Mesendoderm (in vitro differentiated cells): Measurements from ENCODE around the gene PARD3.

Source experiments
- DNase-seq: peaks from one replicate; pipeline ENCODE4 v3.0.0; 2013
- H2AK5ac ChIP-seq: 2 replicates; pipeline ENCODE4 v1.6.1; 2013; ENCODE audit warnings: low read length, inconsistent platforms
- H2BK120ac ChIP-seq: 2 replicates; pipeline ENCODE4 v1.6.1; 2013; ENCODE audit warnings: low read depth, mild to moderate bottlenecking, low read length, moderate library complexity, mixed read lengths
- H2BK15ac ChIP-seq: replicated peaks from 2 replicates; pipeline ENCODE4 v1.6.1; 2013; ENCODE audit warnings: low read depth, mild to moderate bottlenecking, moderate library complexity
- H2BK5ac ChIP-seq: 2 replicates; pipeline ENCODE4 v1.6.1; 2013; ENCODE audit warnings: low read length, inconsistent platforms
- H3K18ac ChIP-seq: 2 replicates; pipeline ENCODE4 v1.6.1; 2013; ENCODE audit warnings: mild to moderate bottlenecking, low read length, mixed read lengths
- H3K23ac ChIP-seq: one replicate; pipeline ENCODE4 v1.6.1; 2013; ENCODE audit warnings: low read length
- H3K27ac ChIP-seq: 2 replicates; pipeline ENCODE4 v1.5.1; 2013; ENCODE audit warnings: low read depth, mild to moderate bottlenecking, inconsistent platforms, low read length, moderate library complexity
- H3K27me3 ChIP-seq: 2 replicates; pipeline ENCODE4 v1.6.1; 2013; ENCODE audit warnings: low read length, control low read depth, mild to moderate bottlenecking, inconsistent platforms; ENCODE audit not compliant: insufficient read depth, poor library complexity
- H3K36me3 ChIP-seq: 2 replicates; pipeline ENCODE4 v1.6.1; 2013; ENCODE audit warnings: low read length, inconsistent platforms; ENCODE audit not compliant: control insufficient read depth, insufficient read depth
- H3K4ac ChIP-seq: one replicate; pipeline ENCODE4 v1.6.1; 2013; ENCODE audit warnings: low read depth, mild to moderate bottlenecking, low read length, moderate library complexity
- H3K4me1 ChIP-seq: 2 replicates; pipeline ENCODE4 v1.6.1; 2013; ENCODE audit warnings: low read depth, low read length, inconsistent platforms; ENCODE audit not compliant: control insufficient read depth
- H3K4me2 ChIP-seq: 2 replicates; pipeline ENCODE4 v1.6.1; 2013; ENCODE audit warnings: low read length
- H3K4me3 ChIP-seq: 2 replicates; pipeline ENCODE4 v1.5.1; 2013; ENCODE audit warnings: mild to moderate bottlenecking, low read length
- H3K56ac ChIP-seq: one replicate; pipeline ENCODE4 v1.6.1; 2013; ENCODE audit warnings: low read length
- H3K79me1 ChIP-seq: 2 replicates; pipeline ENCODE4 v1.6.1; 2013; ENCODE audit warnings: low read length, inconsistent platforms
- H3K79me2 ChIP-seq: 2 replicates; pipeline ENCODE4 v1.6.1; 2013; ENCODE audit warnings: mild to moderate bottlenecking, low read length; ENCODE audit not compliant: control insufficient read depth, insufficient read depth
- H3K9ac ChIP-seq: 2 replicates; pipeline ENCODE4 v1.6.1; 2013; ENCODE audit warnings: low read length, inconsistent platforms
- H4K5ac ChIP-seq: one replicate; pipeline ENCODE4 v1.6.1; 2013; ENCODE audit warnings: low read length
- H4K8ac ChIP-seq: one replicate; pipeline ENCODE4 v1.6.1; 2013; ENCODE audit warnings: low read depth, mild to moderate bottlenecking, control low read depth, low read length, moderate library complexity
- WGBS: extraction: QIAGEN DNeasy Blood & Tissue Kit; methylation state at CpG from one replicate; pipeline ENCODE4 v1.1.7; 2013; ENCODE audit warnings: low lambda C conversion rate, missing lambda C conversion rate; ENCODE audit not compliant: insufficient coverage; ENCODE audit errors: extremely low coverage; 5-methylcytosine and 5-hydroxymethylcytosine counted together

Gene PARD3

GRCh38 chr10:34116681-34117271 is 698.3 kb downstream of the PARD3 start:
- Histone ChIP-seq H3K27me3 (no peaks in the 10 kb centered on the region), H3K23ac (no peak overlapping the region), H3K79me1 (no peaks in the 10 kb centered on the region), H4K5ac (no peak overlapping the region), H3K56ac (no peak overlapping the region), H3K27ac (no peak overlapping the region), H3K4me1 (peaks cover 2% of the 10 kb centered on the region), H3K79me2 (no peaks in the 10 kb centered on the region), H2BK15ac (no peak overlapping the region), H3K4ac (no peak overlapping the region), H2BK5ac (no peak overlapping the region), H3K4me2 (no peak overlapping the region), H3K36me3 (no peaks in the 10 kb centered on the region), H4K8ac (no peak overlapping the region), H2AK5ac (no peak overlapping the region), H3K9ac (no peak overlapping the region), H3K18ac (no peak overlapping the region), H3K4me3 (no peak overlapping the region), H2BK120ac (no peak overlapping the region)
- no CpG with 5 or more reads among the region's 16 CpGs for WGBS
- DNase-seq = no peak

GRCh38 chr10:34116220-34116641 is 698.9 kb downstream of the PARD3 start:
- WGBS = no CpG with 5 or more reads among the region's 6 CpGs
- H3K27ac ChIP-seq = no peak overlapping the region
- H3K36me3 ChIP-seq = no peaks in the 10 kb centered on the region
- H4K8ac ChIP-seq = no peak overlapping the region
- H3K79me2 ChIP-seq = no peaks in the 10 kb centered on the region
- no peaks in the 10 kb centered on the region for H3K27me3 ChIP-seq
- no peak overlapping the region for H3K4me3 ChIP-seq
- H2AK5ac ChIP-seq = no peak overlapping the region
- no peak overlapping the region for H2BK15ac ChIP-seq
- no peak overlapping the region for H3K56ac ChIP-seq
- DNase-seq = peak; percentile 28
- no peak overlapping the region for H2BK5ac ChIP-seq
- H3K4me1 ChIP-seq = peaks cover 2% of the 10 kb centered on the region
- no peak overlapping the region for H4K5ac ChIP-seq
- H2BK120ac ChIP-seq = no peak overlapping the region
- H3K18ac ChIP-seq = no peak overlapping the region
- no peaks in the 10 kb centered on the region for H3K79me1 ChIP-seq
- H3K4ac ChIP-seq = no peak overlapping the region
- no peak overlapping the region for H3K9ac ChIP-seq
- no peak overlapping the region for H3K23ac ChIP-seq
- H3K4me2 ChIP-seq = no peak overlapping the region

GRCh38 chr10:34114914-34115313 is 700.2 kb downstream of the PARD3 start:
- Histone ChIP-seq H3K18ac (no peak overlapping the region), H2BK5ac (no peak overlapping the region), H3K23ac (no peak overlapping the region), H3K4ac (no peak overlapping the region), H4K8ac (no peak overlapping the region), H2BK15ac (no peak overlapping the region), H3K79me2 (no peaks in the 10 kb centered on the region), H3K36me3 (no peaks in the 10 kb centered on the region), H3K79me1 (no peaks in the 10 kb centered on the region), H3K9ac (no peak overlapping the region), H3K4me1 (peaks cover 2% of the 10 kb centered on the region), H3K4me3 (no peak overlapping the region), H2AK5ac (no peak overlapping the region), H2BK120ac (no peak overlapping the region), H4K5ac (no peak overlapping the region), H3K27ac (no peak overlapping the region), H3K27me3 (no peaks in the 10 kb centered on the region), H3K56ac (no peak overlapping the region), H3K4me2 (no peak overlapping the region)
- no CpG with 5 or more reads among the region's 10 CpGs for WGBS
- no peak for DNase-seq

- no peaks in the 10 kb centered on the region for H3K79me2 ChIP-seq
- no peak overlapping the region for H3K23ac ChIP-seq
- no peak overlapping the region for H3K4me3 ChIP-seq
- no peaks in the 10 kb centered on the region for H3K79me1 ChIP-seq
- H2BK120ac ChIP-seq = no peak overlapping the region
- H2BK5ac ChIP-seq = no peak overlapping the region
- no peak overlapping the region for H3K27ac ChIP-seq
- H2AK5ac ChIP-seq = no peak overlapping the region
- H4K5ac ChIP-seq = no peak overlapping the region
- no peaks in the 10 kb centered on the region for H3K27me3 ChIP-seq
- H4K8ac ChIP-seq = no peak overlapping the region
- peaks cover 2% of the 10 kb centered on the region for H3K4me1 ChIP-seq
- DNase-seq = peak; percentile 62
- no peak overlapping the region for H3K4ac ChIP-seq
- H3K4me2 ChIP-seq = no peak overlapping the region
- no peak overlapping the region for H3K56ac ChIP-seq
- H3K18ac ChIP-seq = no peak overlapping the region
- WGBS = no CpG with 5 or more reads among the region's 6 CpGs
- H3K36me3 ChIP-seq = no peaks in the 10 kb centered on the region
- no peak overlapping the region for H3K9ac ChIP-seq
- H2BK15ac ChIP-seq = no peak overlapping the region
Observed at GRCh38 chr10:34113504-34114225, 701.4 kb downstream of the PARD3 start.

GRCh38 chr10:34112171-34112782 is 702.8 kb downstream of the PARD3 start:
- no peaks in the 10 kb centered on the region for H3K79me1 ChIP-seq
- no peak overlapping the region for H3K4ac ChIP-seq
- no peak overlapping the region for H3K9ac ChIP-seq
- no peak overlapping the region for H3K23ac ChIP-seq
- H2BK15ac ChIP-seq = no peak overlapping the region
- no peak for DNase-seq
- no peak overlapping the region for H4K8ac ChIP-seq
- H3K56ac ChIP-seq = no peak overlapping the region
- H3K79me2 ChIP-seq = no peaks in the 10 kb centered on the region
- no peak overlapping the region for H2BK5ac ChIP-seq
- no CpG with 5 or more reads among the region's 6 CpGs for WGBS
- H3K4me3 ChIP-seq = no peak overlapping the region
- no peak overlapping the region for H2BK120ac ChIP-seq
- no peak overlapping the region for H3K4me2 ChIP-seq
- no peak overlapping the region for H3K18ac ChIP-seq
- no peak overlapping the region for H2AK5ac ChIP-seq
- H3K36me3 ChIP-seq = no peaks in the 10 kb centered on the region
- H3K27me3 ChIP-seq = no peaks in the 10 kb centered on the region
- no peak overlapping the region for H3K27ac ChIP-seq
- peaks cover 2% of the 10 kb centered on the region for H3K4me1 ChIP-seq
- H4K5ac ChIP-seq = no peak overlapping the region
